ENCODE data around the gene RAB38. TPM values are rescaled to one million over a fixed set of nuclear protein-coding genes. Genes with fewer than 3 reads are reported as not detected.

Gene RAB38
- total RNA-seq, 2 experiments from 2014 or later, result 0.69 to 0.72 TPM

DNA sequence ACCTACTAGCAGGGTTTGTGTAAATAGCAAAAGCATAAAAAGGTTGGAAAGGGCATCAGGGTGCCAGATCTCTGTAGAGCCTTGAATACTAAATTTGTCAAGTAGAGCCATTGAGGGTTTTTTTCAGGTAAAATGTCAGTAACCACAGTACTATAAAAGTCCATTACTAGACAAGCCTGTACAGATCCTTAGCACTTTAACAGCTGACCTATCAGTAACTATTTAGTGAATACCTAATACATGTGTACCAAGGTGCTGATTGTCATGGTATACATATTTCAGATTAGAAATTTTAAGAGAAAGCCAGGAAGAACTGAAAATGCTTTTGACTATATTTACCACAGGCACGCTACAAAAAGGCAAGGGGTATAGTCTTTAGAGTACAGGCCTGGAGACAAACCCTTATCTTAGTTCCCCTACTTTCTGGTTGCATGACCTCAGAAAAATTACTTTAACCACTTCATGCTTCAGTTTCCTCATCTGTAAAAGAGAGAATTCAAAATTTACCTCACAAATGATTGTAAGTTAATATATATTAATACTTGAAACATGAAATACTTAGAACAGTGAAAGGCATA lies 57.9 kb downstream of the RAB38 start:
- H3K36me3 Mint-ChIP-seq (ENCODE audit: low read depth), result no peaks in the 10 kb centered on the region
- H3K9me3 Mint-ChIP-seq, result no peaks in the 10 kb centered on the region
- intact Hi-C loops (cut with micrococcal nuclease), result no loop called here
- no peak overlapping the region for H3K4me3 Mint-ChIP-seq
- no peak for DNase-seq
- no peak overlapping the region for H3K27ac Mint-ChIP-seq
- CTCF ChIA-PET, result no interaction called here
- H3K27me3 Mint-ChIP-seq (ENCODE audit: low read depth), result no peaks in the 10 kb centered on the region
- H3K4me1 Mint-ChIP-seq (ENCODE audit: low read depth), result no peaks in the 10 kb centered on the region

DNA sequence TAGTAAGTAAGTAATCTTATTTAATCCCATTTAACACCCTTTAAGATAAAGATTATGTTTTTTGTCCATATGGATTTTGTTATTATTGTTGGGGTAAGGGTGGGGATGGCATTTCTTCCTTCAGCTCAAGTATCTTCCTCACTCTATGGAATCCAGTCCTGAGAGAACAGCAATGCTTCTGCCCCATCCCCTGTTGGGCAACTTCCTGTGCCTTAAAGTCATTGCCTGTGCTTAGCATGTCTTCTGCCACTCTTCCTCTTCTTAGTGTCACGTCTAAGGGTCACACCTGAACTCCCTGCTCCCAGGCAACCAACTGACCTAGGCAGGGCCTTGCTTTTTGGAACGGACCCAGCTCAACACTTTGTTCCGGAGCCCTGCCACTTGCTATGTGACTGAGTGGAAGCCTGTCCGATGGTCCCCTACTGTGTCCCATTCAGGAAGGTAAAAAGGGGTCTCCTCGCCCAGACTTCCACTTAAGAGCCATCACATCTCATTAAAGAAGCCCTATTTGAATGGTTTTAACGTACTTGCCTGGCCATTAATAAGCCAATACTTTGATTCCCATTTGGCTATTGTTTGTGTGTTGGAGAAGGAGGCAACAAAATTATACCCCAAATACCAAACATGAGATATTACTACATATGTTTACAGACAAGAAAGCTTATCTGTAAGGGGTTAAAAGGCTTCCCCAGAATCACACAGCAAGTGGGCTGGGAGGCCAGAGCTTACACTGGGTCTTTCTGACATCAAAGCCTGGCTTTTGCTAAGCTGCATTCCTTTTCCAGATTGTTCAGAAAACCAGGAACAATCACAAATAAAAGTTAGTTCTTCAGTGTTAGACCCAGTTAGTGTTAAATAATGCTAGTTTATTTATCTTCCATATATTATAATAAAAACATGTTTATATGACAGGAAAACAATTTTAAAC lies 59.2 kb downstream of the RAB38 start:
- Mint-ChIP-seq H3K4me1 (ENCODE audit: low read depth) (no peaks in the 10 kb centered on the region), H3K27ac (no peak overlapping the region), H3K4me3 (no peak overlapping the region), H3K36me3 (ENCODE audit: low read depth) (no peaks in the 10 kb centered on the region), H3K27me3 (ENCODE audit: low read depth) (no peaks in the 10 kb centered on the region), H3K9me3 (no peaks in the 10 kb centered on the region)
- CTCF ChIA-PET, result no interaction called here
- no peak for DNase-seq
- intact Hi-C loops (cut with micrococcal nuclease), result no loop called here

DNA sequence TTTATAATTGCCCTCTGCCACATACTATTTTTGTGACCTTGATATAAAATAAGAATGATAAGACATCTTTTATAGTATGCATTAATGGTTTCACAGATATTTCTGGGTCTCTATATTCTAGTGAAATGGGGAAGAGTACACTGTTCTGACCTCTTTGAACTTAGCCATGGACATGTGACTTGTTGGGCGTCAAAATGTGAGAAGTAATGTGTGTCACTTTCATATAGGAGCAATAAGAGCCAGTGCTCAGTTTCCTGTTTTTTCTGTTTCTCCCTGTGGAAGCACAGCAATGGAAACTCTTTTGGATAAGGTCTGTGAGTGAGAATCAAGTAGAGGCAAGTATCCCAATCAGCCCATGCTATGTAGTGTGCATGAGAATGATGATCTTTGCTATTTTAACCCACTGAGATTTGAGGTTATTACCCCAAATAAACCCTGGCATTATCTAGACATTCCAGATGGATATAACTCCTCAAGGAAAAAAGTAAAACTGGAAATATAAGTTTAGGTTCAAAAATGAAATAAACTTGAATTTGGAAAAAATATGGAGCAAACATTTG lies 60.7 kb downstream of the RAB38 start:
- intact Hi-C loops (cut with micrococcal nuclease), result no loop called here
- no peaks in the 10 kb centered on the region for H3K36me3 Mint-ChIP-seq (ENCODE audit: low read depth)

DNA sequence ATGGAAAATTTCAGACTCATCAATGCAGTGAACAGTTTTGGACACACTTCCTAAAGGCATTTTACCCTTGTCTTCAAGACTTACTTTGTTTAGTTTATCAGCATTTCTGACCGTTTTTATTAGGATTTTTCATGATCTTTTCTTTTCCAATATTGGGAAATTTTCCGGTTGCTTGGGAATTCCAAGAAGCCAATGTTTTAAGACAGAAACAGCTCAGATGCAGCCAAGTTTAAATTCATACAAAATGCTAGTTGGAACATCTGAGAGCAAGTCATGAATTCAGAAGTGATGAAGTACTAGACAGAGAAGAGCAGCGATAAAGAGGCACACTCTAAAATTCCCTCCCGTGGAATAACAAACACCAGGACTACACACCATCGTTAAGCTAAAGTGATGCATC lies 68.6 kb downstream of the RAB38 start:
- H3K27ac Mint-ChIP-seq, result no peak overlapping the region
- no peaks in the 10 kb centered on the region for H3K9me3 Mint-ChIP-seq
- no peak overlapping the region for H3K4me3 Mint-ChIP-seq
- H3K4me1 Mint-ChIP-seq (ENCODE audit: low read depth), result no peaks in the 10 kb centered on the region
- CTCF ChIA-PET, result interaction anchor here (0.6 to 1.0 kb wide), 3 partner anchors 44 to 252 kb away, joined by 3 to 4 read pairs (median 3); no protein-coding TSS in a partner anchor
- intact Hi-C loops (cut with micrococcal nuclease), result loop anchor here (10.0 kb wide), 1 partner anchor 178 kb away; no protein-coding TSS in a partner anchor
- no peaks in the 10 kb centered on the region for H3K36me3 Mint-ChIP-seq (ENCODE audit: low read depth)
- H3K27me3 Mint-ChIP-seq (ENCODE audit: low read depth), result peaks cover 12% of the 10 kb centered on the region
- DNase-seq, result no peak

More for the DNA sequence above, 60.7 kb downstream of the RAB38 start:
- Mint-ChIP-seq H3K4me3 (no peak overlapping the region), H3K27me3 (ENCODE audit: low read depth) (no peaks in the 10 kb centered on the region), H3K9me3 (no peaks in the 10 kb centered on the region), H3K4me1 (ENCODE audit: low read depth) (no peaks in the 10 kb centered on the region), H3K27ac (no peak overlapping the region)
- CTCF ChIA-PET, result interaction anchor here (1.7 kb wide), 1 partner anchor 11 kb away, joined by 5 read pairs; no protein-coding TSS in a partner anchor
- no peak for DNase-seq

DNA sequence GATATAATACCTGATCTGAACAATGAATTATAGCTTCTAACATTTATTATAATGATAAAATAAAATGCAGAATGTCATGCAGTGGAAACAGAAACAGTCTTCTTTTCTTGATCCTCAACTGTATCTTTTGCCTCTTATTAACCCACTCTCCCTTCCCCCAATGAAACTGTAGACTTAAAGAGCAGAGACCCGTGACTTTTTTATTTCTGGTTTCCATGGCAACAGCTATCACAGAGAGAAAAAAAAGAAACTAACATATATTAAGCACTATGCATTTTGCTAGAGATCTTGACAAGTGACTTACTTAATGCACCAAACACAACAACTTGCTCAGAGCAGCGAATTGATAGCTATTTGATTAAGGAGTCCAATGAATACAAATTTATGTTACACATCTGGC lies 69.3 kb downstream of the RAB38 start:
- intact Hi-C loops (cut with micrococcal nuclease), result loop anchor here (10.0 kb wide), 1 partner anchor 179 kb away; no protein-coding TSS in a partner anchor
- peaks cover 12% of the 10 kb centered on the region for H3K27me3 Mint-ChIP-seq (ENCODE audit: low read depth)
- no peaks in the 10 kb centered on the region for H3K9me3 Mint-ChIP-seq
- no peaks in the 10 kb centered on the region for H3K4me1 Mint-ChIP-seq (ENCODE audit: low read depth)
- H3K27ac Mint-ChIP-seq, result no peak overlapping the region
- no peak for DNase-seq
- CTCF ChIA-PET, result interaction anchor here (0.8 kb wide), 1 partner anchor 432 kb away, joined by 7 read pairs; no protein-coding TSS in a partner anchor
- no peak overlapping the region for H3K4me3 Mint-ChIP-seq
- no peaks in the 10 kb centered on the region for H3K36me3 Mint-ChIP-seq (ENCODE audit: low read depth)

DNA sequence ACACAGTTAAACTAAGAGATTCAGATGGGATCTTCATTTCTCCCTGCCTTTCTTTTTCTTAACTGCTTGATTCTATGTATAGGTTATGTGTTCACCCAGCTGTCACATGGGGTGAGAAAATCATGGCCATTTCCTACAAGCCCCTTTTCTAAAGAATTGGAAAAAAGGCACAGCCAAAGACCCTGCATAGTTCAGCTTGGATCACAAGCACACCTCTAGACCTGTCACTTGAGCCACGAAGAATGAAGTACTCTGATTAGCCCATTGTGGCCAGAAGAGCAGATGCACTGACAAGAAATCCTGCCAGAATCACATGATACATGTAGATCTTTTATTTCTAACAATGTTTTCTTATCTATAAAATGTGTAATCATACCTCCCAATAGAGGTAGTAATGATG lies 69.7 kb downstream of the RAB38 start:
- CTCF ChIA-PET, result interaction anchor here (0.8 to 1.3 kb wide), 2 partner anchors 433 to 437 kb away, joined by 4 to 7 read pairs; no protein-coding TSS in a partner anchor
- Mint-ChIP-seq H3K9me3 (no peaks in the 10 kb centered on the region), H3K4me1 (ENCODE audit: low read depth) (no peaks in the 10 kb centered on the region), H3K36me3 (ENCODE audit: low read depth) (no peaks in the 10 kb centered on the region), H3K27ac (no peak overlapping the region), H3K4me3 (no peak overlapping the region), H3K27me3 (ENCODE audit: low read depth) (peaks cover 12% of the 10 kb centered on the region)
- intact Hi-C loops (cut with micrococcal nuclease), result loop anchor here (10.0 kb wide), 1 partner anchor 179 kb away; no protein-coding TSS in a partner anchor
- DNase-seq, result no peak

GRCh38 chr11:88104408-88104807 lies 70.8 kb downstream of the RAB38 start:
- Mint-ChIP-seq H3K4me3 (no peak overlapping the region), H3K4me1 (ENCODE audit: low read depth) (no peaks in the 10 kb centered on the region), H3K36me3 (ENCODE audit: low read depth) (no peaks in the 10 kb centered on the region), H3K27me3 (ENCODE audit: low read depth) (peaks cover 15% of the 10 kb centered on the region), H3K27ac (no peak overlapping the region), H3K9me3 (no peaks in the 10 kb centered on the region)
- no peak for DNase-seq
- CTCF ChIA-PET, result interaction anchor here (0.7 to 1.9 kb wide), 5 partner anchors 9 to 438 kb away, joined by 3 to 5 read pairs (median 4); no protein-coding TSS in a partner anchor
- intact Hi-C loops (cut with micrococcal nuclease), result loop anchor here (5.0 to 10.0 kb wide), 2 partner anchors 180 to 378 kb away; no protein-coding TSS in a partner anchor

GRCh38 chr11:88103337-88104206 lies 71.7 kb downstream of the RAB38 start:
- H3K9me3 Mint-ChIP-seq, result no peaks in the 10 kb centered on the region
- H3K36me3 Mint-ChIP-seq (ENCODE audit: low read depth), result no peaks in the 10 kb centered on the region
- peaks cover 12% of the 10 kb centered on the region for H3K27me3 Mint-ChIP-seq (ENCODE audit: low read depth)
- intact Hi-C loops (cut with micrococcal nuclease), result loop anchor here (1.0 to 10.0 kb wide), 3 partner anchors 181 to 441 kb away; no protein-coding TSS in a partner anchor
- no peak overlapping the region for H3K27ac Mint-ChIP-seq
- DNase-seq, result peak; percentile 35
- CTCF ChIA-PET, result interaction anchor here (0.7 to 2.5 kb wide), 5 partner anchors 10 to 440 kb away, joined by 3 to 8 read pairs (median 4); no protein-coding TSS in a partner anchor
- H3K4me3 Mint-ChIP-seq, result no peak overlapping the region
- H3K4me1 Mint-ChIP-seq (ENCODE audit: low read depth), result no peaks in the 10 kb centered on the region

GRCh38 chr11:88102598-88102934 lies 72.7 kb downstream of the RAB38 start:
- Mint-ChIP-seq H3K4me3 (no peak overlapping the region), H3K27ac (no peak overlapping the region), H3K4me1 (ENCODE audit: low read depth) (no peaks in the 10 kb centered on the region), H3K36me3 (ENCODE audit: low read depth) (no peaks in the 10 kb centered on the region), H3K9me3 (no peaks in the 10 kb centered on the region), H3K27me3 (ENCODE audit: low read depth) (peaks cover 9% of the 10 kb centered on the region)
- intact Hi-C loops (cut with micrococcal nuclease), result loop anchor here (5.0 to 10.0 kb wide), 2 partner anchors 182 to 380 kb away; no protein-coding TSS in a partner anchor
- CTCF ChIA-PET, result interaction anchor here (1.6 to 2.5 kb wide), 2 partner anchors 441 to 449 kb away, joined by 8 read pairs; no protein-coding TSS in a partner anchor
- DNase-seq, result no peak

DNA sequence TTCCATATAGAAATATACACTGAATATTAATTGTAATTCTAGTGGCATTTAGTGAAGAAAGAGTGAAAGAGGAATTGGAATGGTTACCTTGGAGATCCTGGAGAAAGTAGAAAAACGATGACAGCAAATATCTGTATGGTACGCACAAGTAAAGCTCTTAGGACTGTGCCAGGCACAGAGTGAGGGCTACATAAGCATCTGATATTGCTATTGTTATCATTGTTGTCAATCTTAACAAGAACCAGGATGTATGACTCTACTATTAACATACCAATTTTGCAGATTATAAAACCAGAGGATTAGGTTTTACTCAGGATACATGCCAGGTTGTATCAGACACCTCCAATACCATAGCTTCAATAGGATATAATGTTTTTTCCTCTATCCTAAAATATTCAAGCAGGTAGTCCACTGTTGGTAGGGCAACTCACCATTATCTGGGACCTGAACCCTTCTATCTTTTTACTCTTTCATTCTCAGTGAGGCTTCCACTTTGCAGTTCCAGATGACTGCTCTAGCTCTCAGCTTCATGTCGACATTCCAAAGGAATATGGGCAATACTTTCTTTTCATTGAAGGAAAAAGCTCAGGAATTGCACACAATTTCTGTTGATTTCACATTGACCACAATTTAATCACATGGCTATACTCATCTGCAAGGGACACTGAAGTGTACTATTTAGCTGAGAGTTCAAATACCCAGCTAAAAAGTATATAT lies 73.2 kb downstream of the RAB38 start:
- Mint-ChIP-seq H3K4me1 (ENCODE audit: low read depth) (no peaks in the 10 kb centered on the region), H3K9me3 (no peaks in the 10 kb centered on the region), H3K36me3 (ENCODE audit: low read depth) (no peaks in the 10 kb centered on the region), H3K27ac (no peak overlapping the region), H3K27me3 (ENCODE audit: low read depth) (peaks cover 7% of the 10 kb centered on the region), H3K4me3 (no peak overlapping the region)
- no peak for DNase-seq
- CTCF ChIA-PET, result interaction anchor here (1.6 to 2.5 kb wide), 2 partner anchors 441 to 450 kb away, joined by 8 read pairs; no protein-coding TSS in a partner anchor
- intact Hi-C loops (cut with micrococcal nuclease), result loop anchor here (5.0 to 10.0 kb wide), 2 partner anchors 183 to 380 kb away; no protein-coding TSS in a partner anchor

- intact Hi-C loops (cut with micrococcal nuclease), result loop anchor here (5.0 to 10.0 kb wide), 2 partner anchors 185 to 382 kb away; no protein-coding TSS in a partner anchor
Observed at GRCh38 chr11:88100151-88100550, 75.1 kb downstream of the RAB38 start.

More at GRCh38 chr11:88100151-88100550, 75.1 kb downstream of the RAB38 start:
- Mint-ChIP-seq H3K36me3 (ENCODE audit: low read depth) (no peaks in the 10 kb centered on the region), H3K4me1 (ENCODE audit: low read depth) (no peaks in the 10 kb centered on the region), H3K9me3 (no peaks in the 10 kb centered on the region), H3K27me3 (ENCODE audit: low read depth) (peaks cover 3% of the 10 kb centered on the region), H3K4me3 (no peak overlapping the region), H3K27ac (no peak overlapping the region)
- CTCF ChIA-PET, result no interaction called here
- DNase-seq, result no peak

All from activated naive CD4-positive, alpha-beta T cell treated with anti-CD3 and anti-CD28 coated beads for 36 hours (primary cell).